Stimulated activated CD4-positive, alpha-beta T cell treated with anti-CD3 and anti-CD28 coated beads, TNF-alpha, amount 100 ng/mL, for 4 hours (primary cell): ENCODE data around the gene CAPZA2.

ENCODE experiments used
- DNase-seq, 3 experiments: peaks; one replicate each; pipeline ENCODE4 v3.0.0-alpha.2; 2020; ENCODE audit warnings: low read depth in 3 of 3

The CAPZA2 gene

GRCh38 chr7:116862951-116863670, 724 bp downstream of the CAPZA2 start:
- DNase-seq, result no peak

- no peak for DNase-seq
These were observed 1.6 kb downstream of the CAPZA2 start for GRCh38 chr7:116863936-116864500.

GRCh38 chr7:116871061-116871700, 8.8 kb downstream of the CAPZA2 start:
- DNase-seq, result no peak

- no peak for DNase-seq
These were observed 9.6 kb downstream of the CAPZA2 start for GRCh38 chr7:116872026-116872425.

GRCh38 chr7:116873619-116874018, 11.2 kb downstream of the CAPZA2 start:
- DNase-seq, result no peak

- no peak for DNase-seq
These were observed 14.5 kb downstream of the CAPZA2 start for GRCh38 chr7:116876664-116877442.

- DNase-seq, result no peak
These were observed 15.2 kb downstream of the CAPZA2 start for GRCh38 chr7:116877443-116878217.

GRCh38 chr7:116884691-116885090, 22.3 kb downstream of the CAPZA2 start:
- DNase-seq, result no peak

GRCh38 chr7:116885724-116886123, 23.3 kb downstream of the CAPZA2 start:
- no peak for DNase-seq

GRCh38 chr7:116886543-116887156, 24.3 kb downstream of the CAPZA2 start:
- DNase-seq, result no peak

GRCh38 chr7:116888895-116889294, 26.5 kb downstream of the CAPZA2 start:
- no peak for DNase-seq

- DNase-seq, result no peak
These were observed 33.5 kb downstream of the CAPZA2 start for GRCh38 chr7:116895849-116896248.

GRCh38 chr7:116897661-116898060, 35.3 kb downstream of the CAPZA2 start:
- DNase-seq, result no peak

GRCh38 chr7:116899308-116899707, 36.9 kb downstream of the CAPZA2 start:
- no peak for DNase-seq

- DNase-seq, result no peak
These were observed 38.8 kb downstream of the CAPZA2 start for GRCh38 chr7:116901143-116901542.

GRCh38 chr7:116902867-116903266, 40.5 kb downstream of the CAPZA2 start:
- DNase-seq, result no peak

GRCh38 chr7:116906391-116906790, 44.0 kb downstream of the CAPZA2 start:
- DNase-seq, result no peak

GRCh38 chr7:116910383-116910782, 48.0 kb downstream of the CAPZA2 start:
- DNase-seq, result no peak

- no peak for DNase-seq
These were observed 49.4 kb downstream of the CAPZA2 start for GRCh38 chr7:116911801-116912200.

- no peak for DNase-seq
These were observed 50.0 kb downstream of the CAPZA2 start for GRCh38 chr7:116912269-116912909.

- no peak for DNase-seq
These were observed 56.3 kb downstream of the CAPZA2 start for GRCh38 chr7:116918704-116919103.
